Motor neuron (in vitro differentiated cells): ENCODE measurements around the gene CD34. TPM values are rescaled to one million over a fixed set of nuclear protein-coding genes. Genes with fewer than 3 reads are reported as not detected.

Experiments
- ATAC-seq, 8 experiments: fragments of 200-7000 bp; cut with Tn5 transposase; replicated peaks in 6 of 8; 2 replicates each; pipeline ENCODE4 v1.8.0; 2021; ENCODE audit warnings: mild to moderate bottlenecking in 8 of 8, moderate library complexity in 8 of 8
- H3K27ac ChIP-seq, 2 donors: fragments of 250-450 bp; sonication (Bioruptor Pico); 2 replicates each; pipeline ENCODE4 v1.9.0; 2021; ENCODE audit warnings: antibody characterized with exemption in 2 of 2, mild to moderate bottlenecking in 2 of 2, moderate library complexity in 1 of 2
- H3K4me1 ChIP-seq, 2 donors: fragments of 250-450 bp; sonication (Bioruptor Pico); replicated peaks in 1 of 2; 2 replicates each; pipeline ENCODE4 v1.6.1; 2021; ENCODE audit warnings: antibody characterized with exemption in 2 of 2, mild to moderate bottlenecking in 2 of 2, moderate library complexity in 1 of 2
- H3K4me3 ChIP-seq, 5 donors: fragments of 250-450 bp; sonication (Bioruptor Pico); 2 replicates each; pipeline ENCODE4 v1.9.0; 2021; ENCODE audit warnings: antibody characterized with exemption in 5 of 5, mild to moderate bottlenecking in 5 of 5, moderate library complexity in 4 of 5
- WGBS, 10 experiments: fragments of 450-650 bp; shearing (Covaris generic); methylation state at CpG; one replicate each; pipeline ENCODE4 v1.0.0; 2022; 5-methylcytosine and 5-hydroxymethylcytosine counted together
- in situ Hi-C, 9 experiments: fragments of 400-800 bp; cut with MboI; loops; one replicate each; pipeline ENCODE4 v1.15.0; 2021; ENCODE audit warnings: low sequenced_read_pairs in 9 of 9, low pct_unique_long_range_greater_than_20kb in 2 of 9; ENCODE audit not compliant: unreplicated experiment in 9 of 9
- total RNA-seq, 8 experiments: library from RNA; unstranded; fragments of 300-600 nt; gene quantifications; 2 replicates each; pipeline versions ENCODE4 v1.2.3 to v1.2.4, GENCODE V29; 2022

CD34 gene
- total RNA-seq, 8 experiments from 2014 or later, result 0.04 to 1.00 (median 0.13) TPM

DNA sequence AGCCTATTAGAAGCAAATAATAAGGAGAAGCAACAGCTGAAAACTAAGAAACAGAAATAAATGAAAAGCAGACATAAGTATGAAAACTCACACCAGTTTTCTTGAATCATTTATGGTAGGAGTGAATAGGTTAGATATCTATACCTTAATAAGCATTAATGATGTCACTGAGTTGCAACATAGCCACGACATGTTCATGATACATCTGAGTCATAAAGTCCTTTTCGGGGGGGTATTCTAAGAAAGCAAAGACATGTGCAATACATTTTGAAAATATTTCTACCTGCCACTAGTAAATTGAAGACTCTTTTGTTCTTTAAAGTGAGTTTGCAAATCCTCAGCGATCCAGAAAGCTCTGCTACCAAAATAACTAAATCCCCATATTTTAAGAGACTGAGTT lies 7.2 kb downstream of the CD34 start:
- 29 to 100% (median 88%) methylated on average over 1 to 3 of the region's 3 CpGs for WGBS, 10 experiments
- in situ Hi-C loops, result no loop called here
- H3K4me3 ChIP-seq, result no peak overlapping the region
- H3K4me1 ChIP-seq, result no peaks in the 10 kb centered on the region
- H3K27ac ChIP-seq, result no peak overlapping the region
- ATAC-seq, result no peak

DNA sequence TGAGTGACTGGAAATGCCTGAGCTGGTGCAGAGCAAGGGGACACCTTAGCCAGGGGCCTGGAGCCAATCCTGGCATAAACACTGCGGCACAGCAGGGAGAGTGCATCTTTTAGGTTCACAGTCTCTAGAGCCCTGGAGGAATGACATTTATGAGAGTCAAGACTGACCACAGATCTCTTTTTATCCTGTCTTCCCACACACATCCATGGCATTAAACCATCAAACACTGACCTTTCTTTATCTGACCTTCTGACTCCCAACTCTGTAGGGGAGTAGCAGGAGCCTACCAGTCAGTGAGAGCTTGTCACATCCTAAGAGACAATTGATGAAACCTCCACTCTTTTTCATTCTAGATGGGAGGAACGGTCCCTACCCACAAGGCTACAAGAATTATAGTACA lies 7.9 kb downstream of the CD34 start:
- Histone ChIP-seq H3K27ac (no peak overlapping the region), H3K4me3 (no peak overlapping the region), H3K4me1 (no peaks in the 10 kb centered on the region)
- WGBS, 10 experiments, result 50 to 100% (median 77%) methylated on average over 1 to 2 of the region's 2 CpGs; no CpG with 5 or more reads in 3 of the 10 experiments
- in situ Hi-C loops, result no loop called here
- no peak for ATAC-seq

DNA sequence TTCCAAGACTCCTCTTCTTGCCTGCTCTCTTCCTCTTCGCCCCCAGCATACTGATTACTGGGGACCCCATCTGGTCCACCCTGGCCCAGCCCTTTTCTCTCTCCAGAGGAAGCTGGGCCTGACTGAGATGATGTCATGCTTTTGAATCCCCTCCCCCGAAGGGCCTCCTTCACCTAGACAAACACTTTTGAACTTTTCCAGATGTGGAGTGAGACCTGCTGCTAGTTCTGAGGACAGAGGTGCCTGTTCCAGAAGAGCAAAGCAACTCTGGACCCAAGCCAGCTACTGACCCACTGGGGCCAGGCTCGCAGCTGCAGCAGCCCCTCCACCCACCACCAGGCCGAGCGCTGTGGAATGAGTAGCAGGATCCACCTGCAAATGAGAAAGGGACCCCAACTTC lies 8.4 kb downstream of the CD34 start:
- WGBS, 10 experiments, result 57 to 81% (median 70%) methylated on average over 1 to 4 of the region's 5 CpGs; no CpG with 5 or more reads in 5 of the 10 experiments
- no peaks in the 10 kb centered on the region for H3K4me1 ChIP-seq
- in situ Hi-C loops, result no loop called here
- no peak overlapping the region for H3K4me3 ChIP-seq
- H3K27ac ChIP-seq, result no peak overlapping the region
- no peak for ATAC-seq

DNA sequence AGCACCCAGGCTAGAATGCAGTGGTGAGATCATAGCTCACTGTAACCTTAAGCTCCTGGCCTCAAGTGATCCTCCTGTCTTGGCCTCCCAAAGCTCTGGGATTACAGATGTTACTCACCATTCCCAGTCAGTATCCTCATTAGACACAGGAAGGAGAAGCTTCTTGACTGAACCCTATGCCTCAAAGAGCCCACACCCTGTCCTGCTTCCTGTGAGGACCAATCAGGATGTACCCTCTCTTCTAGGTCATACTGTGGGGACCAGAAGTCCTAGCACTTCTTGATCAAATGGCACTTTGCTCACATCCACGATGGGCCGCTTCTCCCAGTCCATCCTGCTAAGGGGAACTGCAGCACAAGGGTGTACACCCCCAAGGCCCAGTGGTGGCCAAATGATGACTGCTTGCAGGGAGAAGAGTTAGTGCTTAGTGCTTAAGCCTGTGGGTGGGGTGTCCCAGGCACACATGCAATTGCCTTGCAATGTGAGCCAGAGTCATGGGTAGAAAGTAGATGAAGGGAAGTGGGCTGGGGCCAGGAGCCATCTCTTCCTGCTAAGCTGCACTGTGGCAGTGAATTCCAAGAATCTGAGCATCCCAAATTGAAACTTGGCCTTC lies 9.8 kb downstream of the CD34 start:
- Histone ChIP-seq H3K4me3 (no peak overlapping the region), H3K4me1 (no peaks in the 10 kb centered on the region), H3K27ac (no peak overlapping the region)
- WGBS, 10 experiments, result 75 to 100% (median 100%) methylated on average over 1 to 2 of the region's 2 CpGs; no CpG with 5 or more reads in 5 of the 10 experiments
- in situ Hi-C loops, result no loop called here
- ATAC-seq, result peak in 1 of 8 experiments; percentile 20

DNA sequence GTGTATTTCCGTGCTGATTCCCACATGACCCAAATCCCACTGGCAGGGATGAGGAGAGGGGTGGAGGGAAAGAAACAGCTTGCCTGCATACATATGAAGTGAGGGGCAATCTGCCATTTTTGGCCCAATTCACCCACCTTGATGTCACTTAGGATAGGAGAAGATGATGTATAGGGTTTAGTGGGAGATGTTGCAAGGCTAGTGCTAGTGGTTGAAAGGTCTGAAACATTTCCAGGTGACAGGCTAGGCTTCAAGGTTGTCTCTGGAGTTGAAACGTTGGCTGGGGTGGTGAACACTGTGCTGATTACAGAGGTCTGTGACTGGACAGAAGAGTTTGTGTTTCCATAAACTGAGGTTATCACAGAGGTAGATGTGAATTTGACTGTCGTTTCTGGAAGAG lies 12.1 kb downstream of the CD34 start:
- no peak overlapping the region for H3K4me3 ChIP-seq
- WGBS, 10 experiments, result 20 to 90% (median 65%) methylated on average over 1 to 3 of the region's 3 CpGs; no CpG with 5 or more reads in 1 of the 10 experiments

DNA sequence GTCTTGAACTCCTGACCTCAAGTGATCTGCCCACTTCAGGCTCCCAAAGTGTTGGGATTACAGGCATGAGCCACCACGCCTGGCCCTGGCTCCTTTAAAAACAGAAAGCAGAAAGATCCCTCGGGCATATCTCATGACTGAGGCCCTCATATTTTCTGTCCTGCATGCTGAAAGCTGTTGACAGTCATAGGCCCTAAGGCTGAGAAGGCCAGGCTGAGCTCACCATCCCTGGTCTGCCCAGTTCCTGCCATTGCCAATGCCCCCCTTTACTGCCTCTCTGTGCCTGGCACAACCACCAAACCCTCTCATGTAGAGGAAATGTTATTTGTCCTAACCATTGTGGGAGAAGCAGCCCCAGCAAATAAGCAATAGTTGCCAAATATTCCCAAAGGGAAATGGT lies 12.7 kb downstream of the CD34 start:
- Histone ChIP-seq H3K4me3 (no peak overlapping the region), H3K4me1 (no peaks in the 10 kb centered on the region), H3K27ac (no peak overlapping the region)
- WGBS, 10 experiments, result 17 to 100% (median 74%) methylated on average over 1 to 2 of the region's 2 CpGs; no CpG with 5 or more reads in 2 of the 10 experiments
- ATAC-seq, result peak in 2 of 8 experiments; percentile 11 to 39
- in situ Hi-C loops, result loop anchor here in 1 of 9 experiments (25.0 kb wide), 1 partner anchor 89 kb away; no protein-coding TSS in a partner anchor

More for the DNA sequence above, 12.1 kb downstream of the CD34 start:
- in situ Hi-C loops, result loop anchor here in 1 of 9 experiments (25.0 kb wide), 1 partner anchor 88 kb away; no protein-coding TSS in a partner anchor
- ATAC-seq, result no peak
- H3K27ac ChIP-seq, result no peak overlapping the region
- no peaks in the 10 kb centered on the region for H3K4me1 ChIP-seq

DNA sequence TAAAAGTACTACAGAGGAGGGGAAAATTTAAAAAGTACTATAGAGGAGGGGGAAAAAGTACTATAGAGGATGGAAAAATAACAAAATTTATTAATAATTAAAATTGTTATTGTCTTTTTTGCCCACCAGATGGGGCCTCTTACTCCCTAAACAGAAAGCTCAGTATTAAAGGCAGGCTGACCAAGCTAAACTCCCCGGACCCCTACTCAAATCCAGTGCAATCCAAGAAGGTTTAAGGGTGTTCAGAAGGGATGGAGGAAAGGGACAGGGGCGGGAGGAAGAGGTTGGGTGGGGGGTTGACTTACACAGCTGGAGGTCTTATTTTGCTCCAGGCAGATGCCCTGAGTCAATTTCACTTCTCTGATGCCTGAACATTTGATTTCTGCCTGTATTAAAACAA lies 13.7 kb downstream of the CD34 start:
- in situ Hi-C loops, result loop anchor here in 1 of 9 experiments (25.0 kb wide), 1 partner anchor 90 kb away; no protein-coding TSS in a partner anchor
- peak in 1 of 8 experiments; percentile 17 for ATAC-seq
- 0 to 57% (median 42%) methylated on average over 1 to 2 of the region's 2 CpGs; no CpG with 5 or more reads in 4 of the 10 experiments for WGBS, 10 experiments

DNA sequence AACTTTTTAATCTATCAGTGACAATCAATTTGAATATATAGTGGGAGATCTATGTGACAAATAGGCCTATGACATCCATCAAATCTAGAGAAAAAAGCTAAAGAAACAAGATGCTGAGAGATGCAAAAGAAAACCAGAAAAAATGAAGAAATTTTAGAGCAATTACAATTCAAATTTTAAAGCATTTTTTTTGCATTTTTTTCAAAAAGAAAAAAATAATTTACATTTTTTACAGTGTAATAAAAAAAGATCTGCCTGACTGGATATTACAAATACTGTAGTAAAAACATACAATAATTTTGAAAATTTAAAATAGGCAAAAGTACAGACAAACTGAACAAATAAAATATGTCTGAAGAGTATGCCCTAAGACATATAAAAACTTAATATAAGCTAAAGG lies 14.4 kb downstream of the CD34 start:
- no peak for ATAC-seq
- H3K4me3 ChIP-seq, result no peak overlapping the region
- no peak overlapping the region for H3K27ac ChIP-seq
- in situ Hi-C loops, result loop anchor here in 1 of 9 experiments (25.0 kb wide), 1 partner anchor 91 kb away; no protein-coding TSS in a partner anchor
- no peaks in the 10 kb centered on the region for H3K4me1 ChIP-seq

More for the DNA sequence above, 13.7 kb downstream of the CD34 start:
- H3K4me3 ChIP-seq, result no peak overlapping the region
- H3K27ac ChIP-seq, result no peak overlapping the region
- H3K4me1 ChIP-seq, result no peaks in the 10 kb centered on the region

DNA sequence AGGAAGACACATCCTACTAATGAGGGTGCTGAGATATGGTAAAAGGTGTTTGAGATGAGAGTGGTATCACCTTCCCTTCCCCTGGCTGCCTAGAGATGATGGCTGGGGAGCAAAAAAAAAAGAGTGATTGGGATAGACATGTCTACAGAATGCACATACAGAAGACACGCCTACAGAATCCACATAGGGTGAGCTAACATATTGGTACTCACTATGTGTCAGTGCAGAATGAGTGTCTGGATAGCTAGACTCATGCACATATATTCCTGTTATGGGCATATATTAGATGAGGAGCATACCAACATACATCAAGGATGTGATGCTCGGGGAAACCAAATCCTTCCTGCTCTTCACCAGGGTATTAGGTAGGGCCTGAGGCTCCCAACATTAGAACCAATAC lies 16.2 kb downstream of the CD34 start:
- in situ Hi-C loops, result loop anchor here in 1 of 9 experiments (25.0 kb wide), 1 partner anchor 93 kb away; no protein-coding TSS in a partner anchor
- peak in 4 of 8 experiments; percentile 44 to 57 (median 48) for ATAC-seq
- WGBS, 10 experiments, result 0 to 100% (median 80%) methylated on average over 1 to 2 of the region's 2 CpGs; no CpG with 5 or more reads in 3 of the 10 experiments
- no peak overlapping the region for H3K4me3 ChIP-seq
- H3K4me1 ChIP-seq, result no peaks in the 10 kb centered on the region
- H3K27ac ChIP-seq, result no peak overlapping the region

DNA sequence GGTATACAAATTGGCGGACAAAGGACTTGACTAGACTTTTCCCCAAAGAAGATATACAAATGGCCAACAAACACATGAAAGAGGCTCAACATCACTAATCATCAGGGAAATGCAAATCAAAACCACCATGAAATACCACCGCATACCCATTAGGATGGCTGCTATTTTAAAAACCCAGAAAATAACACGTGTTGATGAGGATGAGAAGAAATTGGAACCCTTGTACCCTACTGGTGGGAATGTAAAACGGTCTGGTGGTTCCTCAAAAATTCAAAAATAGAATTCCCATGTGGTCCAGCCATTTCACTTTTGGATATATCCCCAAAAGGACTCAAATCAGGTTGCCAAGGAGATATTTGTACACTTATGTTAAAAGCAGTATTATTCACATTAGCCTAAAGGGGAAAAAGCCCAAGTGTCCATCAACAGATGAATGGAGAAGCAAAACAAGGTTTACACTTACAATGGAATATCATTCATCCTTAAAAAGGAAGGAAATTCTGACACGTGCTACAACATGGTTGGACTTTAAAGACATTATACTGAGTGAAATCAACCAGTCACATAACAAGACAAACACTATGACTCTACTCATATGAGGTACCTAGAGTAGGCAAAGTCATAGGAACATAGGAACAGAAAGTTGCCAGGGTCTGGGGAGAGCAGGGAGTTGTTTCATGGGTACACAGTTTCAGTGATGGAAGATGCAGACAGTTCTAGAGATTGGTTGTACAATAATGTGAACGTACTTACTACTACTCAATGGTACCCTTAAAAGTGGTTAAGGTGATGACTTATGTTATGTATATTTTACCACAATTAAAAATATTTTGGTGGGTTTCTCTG lies 17.0 kb downstream of the CD34 start:
- Histone ChIP-seq H3K4me3 (no peak overlapping the region), H3K4me1 (no peaks in the 10 kb centered on the region), H3K27ac (no peak overlapping the region)
- 0 to 94% (median 50%) methylated on average over 1 to 6 of the region's 6 CpGs for WGBS, 10 experiments
- in situ Hi-C loops, result loop anchor here in 1 of 9 experiments (25.0 kb wide), 1 partner anchor 93 kb away; no protein-coding TSS in a partner anchor
- no peak for ATAC-seq

DNA sequence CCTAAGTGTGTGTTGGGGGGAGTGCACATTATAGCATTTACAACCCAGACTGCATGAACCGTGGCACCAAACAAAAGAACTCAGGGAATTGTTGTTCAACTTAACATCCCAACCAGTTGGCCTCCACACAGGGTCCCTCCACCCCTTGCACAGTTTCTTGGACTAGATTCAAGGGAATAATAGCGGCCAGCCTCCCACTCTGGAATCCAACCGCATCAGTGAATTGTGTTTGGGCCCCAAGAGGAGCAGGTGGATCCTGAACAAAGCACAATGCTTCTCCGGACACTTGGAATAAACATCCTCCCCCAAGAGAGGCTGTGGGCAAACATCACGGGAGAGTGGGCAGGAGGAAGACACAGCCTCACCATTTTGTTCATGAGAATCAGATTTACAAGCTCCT lies 18.2 kb downstream of the CD34 start:
- 0 to 91% (median 74%) methylated on average over 1 to 5 of the region's 5 CpGs; no CpG with 5 or more reads in 1 of the 10 experiments for WGBS, 10 experiments
- in situ Hi-C loops, result loop anchor here in 1 of 9 experiments (25.0 kb wide), 1 partner anchor 95 kb away; no protein-coding TSS in a partner anchor

DNA sequence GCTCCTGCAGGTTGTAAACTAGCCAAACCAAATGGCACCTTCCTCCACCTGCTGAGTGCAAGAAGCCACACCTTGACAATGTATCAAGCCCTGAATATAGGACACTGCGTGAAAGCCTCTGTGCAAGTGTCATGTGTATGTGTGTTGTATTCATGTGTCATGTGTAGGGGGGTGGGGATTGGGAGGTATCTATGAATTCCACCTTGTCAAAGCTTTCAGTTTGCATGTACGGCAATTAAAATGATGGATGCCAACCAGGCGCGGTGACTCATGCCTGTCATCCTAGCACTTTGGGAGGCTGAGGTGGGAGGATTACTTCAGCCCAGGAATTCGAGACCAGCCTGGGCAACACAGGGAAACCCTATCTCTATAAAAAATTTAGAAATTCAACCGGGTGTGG lies 19.8 kb downstream of the CD34 start:
- no peaks in the 10 kb centered on the region for H3K4me1 ChIP-seq
- H3K4me3 ChIP-seq, result no peak overlapping the region
- in situ Hi-C loops, result loop anchor here in 1 of 9 experiments (25.0 kb wide), 1 partner anchor 96 kb away; no protein-coding TSS in a partner anchor
- WGBS, 10 experiments, result 52 to 100% (median 87%) methylated on average over 2 to 5 of the region's 6 CpGs; no CpG with 5 or more reads in 4 of the 10 experiments
- ATAC-seq, result peak in 1 of 8 experiments; percentile 19
- H3K27ac ChIP-seq, result no peak overlapping the region

More for the DNA sequence above, 18.2 kb downstream of the CD34 start:
- Histone ChIP-seq H3K27ac (no peak overlapping the region), H3K4me1 (no peaks in the 10 kb centered on the region), H3K4me3 (no peak overlapping the region)
- no peak for ATAC-seq
